Measurements from ENCODE around the gene FBXO38.

Gene FBXO38

GRCh38 chr5:148395031-148395430 is 11.3 kb downstream of the FBXO38 start:
- CTCF ChIA-PET = no interaction called here
- peaks cover 11 to 42% of the 10 kb centered on the region in 2 experiments for H3K36me3 ChIP-seq (ENCODE audit: control insufficient read depth in 2 of 2, insufficient read depth in 1 of 2, low read length in 2 of 2)
- POLR2A ChIA-PET = no interaction called here
- H3K4me3 ChIP-seq (ENCODE audit: low read depth, low read length) = no peak overlapping the region
- H3K27ac ChIP-seq (ENCODE audit: extremely low read depth, low read depth, low read length) = no peak overlapping the region
- no peaks in the 10 kb centered on the region for H3K9me3 ChIP-seq (ENCODE audit: control insufficient read depth, insufficient read depth, low read depth, low read length)
- H3K4me1 ChIP-seq (ENCODE audit: control insufficient read depth, insufficient read depth, low read length) = peaks cover 20% of the 10 kb centered on the region; the same call in 1 of the 2 replicates
- TF ChIP-seq, protein P1, sequence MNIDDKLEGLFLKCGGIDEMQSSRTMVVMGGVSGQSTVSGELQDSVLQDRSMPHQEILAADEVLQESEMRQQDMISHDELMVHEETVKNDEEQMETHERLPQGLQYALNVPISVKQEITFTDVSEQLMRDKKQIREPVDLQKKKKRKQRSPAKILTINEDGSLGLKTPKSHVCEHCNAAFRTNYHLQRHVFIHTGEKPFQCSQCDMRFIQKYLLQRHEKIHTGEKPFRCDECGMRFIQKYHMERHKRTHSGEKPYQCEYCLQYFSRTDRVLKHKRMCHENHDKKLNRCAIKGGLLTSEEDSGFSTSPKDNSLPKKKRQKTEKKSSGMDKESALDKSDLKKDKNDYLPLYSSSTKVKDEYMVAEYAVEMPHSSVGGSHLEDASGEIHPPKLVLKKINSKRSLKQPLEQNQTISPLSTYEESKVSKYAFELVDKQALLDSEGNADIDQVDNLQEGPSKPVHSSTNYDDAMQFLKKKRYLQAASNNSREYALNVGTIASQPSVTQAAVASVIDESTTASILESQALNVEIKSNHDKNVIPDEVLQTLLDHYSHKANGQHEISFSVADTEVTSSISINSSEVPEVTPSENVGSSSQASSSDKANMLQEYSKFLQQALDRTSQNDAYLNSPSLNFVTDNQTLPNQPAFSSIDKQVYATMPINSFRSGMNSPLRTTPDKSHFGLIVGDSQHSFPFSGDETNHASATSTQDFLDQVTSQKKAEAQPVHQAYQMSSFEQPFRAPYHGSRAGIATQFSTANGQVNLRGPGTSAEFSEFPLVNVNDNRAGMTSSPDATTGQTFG (tag by site-specific recombination; IDR thresholded peaks at IDR 0.05; ENCODE audit: borderline replicate concordance) = no peak
- TF ChIP-seq ZNF426 (tag by site-specific recombination; IDR thresholded peaks at IDR 0.05) = no peak
- TF ChIP-seq ZNF26 (tag by site-specific recombination; IDR thresholded peaks at IDR 0.05) = no peak
- TF ChIP-seq ZNF670 (tag by site-specific recombination; IDR thresholded peaks at IDR 0.05; ENCODE audit: low read depth) = no peak
- TF ChIP-seq ZNF585B (tag by site-specific recombination; IDR thresholded peaks at IDR 0.05) = no peak
- TF ChIP-seq, protein P2, sequence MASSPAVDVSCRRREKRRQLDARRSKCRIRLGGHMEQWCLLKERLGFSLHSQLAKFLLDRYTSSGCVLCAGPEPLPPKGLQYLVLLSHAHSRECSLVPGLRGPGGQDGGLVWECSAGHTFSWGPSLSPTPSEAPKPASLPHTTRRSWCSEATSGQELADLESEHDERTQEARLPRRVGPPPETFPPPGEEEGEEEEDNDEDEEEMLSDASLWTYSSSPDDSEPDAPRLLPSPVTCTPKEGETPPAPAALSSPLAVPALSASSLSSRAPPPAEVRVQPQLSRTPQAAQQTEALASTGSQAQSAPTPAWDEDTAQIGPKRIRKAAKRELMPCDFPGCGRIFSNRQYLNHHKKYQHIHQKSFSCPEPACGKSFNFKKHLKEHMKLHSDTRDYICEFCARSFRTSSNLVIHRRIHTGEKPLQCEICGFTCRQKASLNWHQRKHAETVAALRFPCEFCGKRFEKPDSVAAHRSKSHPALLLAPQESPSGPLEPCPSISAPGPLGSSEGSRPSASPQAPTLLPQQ (tag by site-specific recombination; IDR thresholded peaks at IDR 0.05) = no peak
- TF ChIP-seq ZNF169 (tag by site-specific recombination; IDR thresholded peaks at IDR 0.05) = no peak
- no peak for TF ChIP-seq ZNF350 (tag by site-specific recombination; IDR thresholded peaks at IDR 0.05)
- TF ChIP-seq SCRT2 (tag by site-specific recombination; IDR thresholded peaks at IDR 0.05) = no peak
- no peak for TF ChIP-seq SCRT1 (tag by site-specific recombination; IDR thresholded peaks at IDR 0.05; ENCODE audit: borderline replicate concordance)
- no peak for TF ChIP-seq ZNF202 (tag by site-specific recombination; IDR thresholded peaks at IDR 0.05; ENCODE audit: borderline replicate concordance)
- no peak for TF ChIP-seq ZNF48 (tag by site-specific recombination; IDR thresholded peaks at IDR 0.05)
- no peak for TF ChIP-seq TCF7L2 (IDR thresholded peaks at IDR 0.05; ENCODE audit: borderline replicate concordance, low read depth, low read length)
- TF ChIP-seq ZNF768 (tag by site-specific recombination; IDR thresholded peaks at IDR 0.05) = no peak
- no peak for TF ChIP-seq HOXA7 (CRISPR knock-in tag; IDR thresholded peaks at IDR 0.05; ENCODE audit: borderline replicate concordance)
- TF ChIP-seq ZSCAN4 (tag by site-specific recombination; IDR thresholded peaks at IDR 0.05) = no peak
- no peak for TF ChIP-seq GLIS2 (tag by site-specific recombination; IDR thresholded peaks at IDR 0.05)
- no peak for TF ChIP-seq ZNF112 (tag by site-specific recombination; IDR thresholded peaks at IDR 0.05)

- CTCF ChIA-PET = interaction anchor here (0.6 to 1.0 kb wide), 4 partner anchors 83 to 333 kb away, joined by 3 to 4 read pairs (median 4); no protein-coding TSS in a partner anchor
- Histone ChIP-seq H3K4me3 (ENCODE audit: low read depth, low read length) (no peak overlapping the region), H3K4me1 (ENCODE audit: control insufficient read depth, insufficient read depth, low read length) (peaks cover 16% of the 10 kb centered on the region; the same call in 1 of the 2 replicates), H3K9me3 (ENCODE audit: control insufficient read depth, insufficient read depth, low read depth, low read length) (no peaks in the 10 kb centered on the region), H3K36me3 (ENCODE audit: control insufficient read depth in 2 of 2, insufficient read depth in 1 of 2, low read length in 2 of 2) (peaks cover 22 to 71% of the 10 kb centered on the region in 2 experiments), H3K27ac (ENCODE audit: extremely low read depth, low read depth, low read length) (no peak overlapping the region)
- POLR2A ChIA-PET = no interaction called here
- no peak for TF ChIP-seq ZNF624 (tag by site-specific recombination; IDR thresholded peaks at IDR 0.05)
- TF ChIP-seq ZIC2 (tag by site-specific recombination; IDR thresholded peaks at IDR 0.05) = no peak
- no peak for TF ChIP-seq HOXA7 (CRISPR knock-in tag; IDR thresholded peaks at IDR 0.05; ENCODE audit: borderline replicate concordance)
- TF ChIP-seq, protein P3, sequence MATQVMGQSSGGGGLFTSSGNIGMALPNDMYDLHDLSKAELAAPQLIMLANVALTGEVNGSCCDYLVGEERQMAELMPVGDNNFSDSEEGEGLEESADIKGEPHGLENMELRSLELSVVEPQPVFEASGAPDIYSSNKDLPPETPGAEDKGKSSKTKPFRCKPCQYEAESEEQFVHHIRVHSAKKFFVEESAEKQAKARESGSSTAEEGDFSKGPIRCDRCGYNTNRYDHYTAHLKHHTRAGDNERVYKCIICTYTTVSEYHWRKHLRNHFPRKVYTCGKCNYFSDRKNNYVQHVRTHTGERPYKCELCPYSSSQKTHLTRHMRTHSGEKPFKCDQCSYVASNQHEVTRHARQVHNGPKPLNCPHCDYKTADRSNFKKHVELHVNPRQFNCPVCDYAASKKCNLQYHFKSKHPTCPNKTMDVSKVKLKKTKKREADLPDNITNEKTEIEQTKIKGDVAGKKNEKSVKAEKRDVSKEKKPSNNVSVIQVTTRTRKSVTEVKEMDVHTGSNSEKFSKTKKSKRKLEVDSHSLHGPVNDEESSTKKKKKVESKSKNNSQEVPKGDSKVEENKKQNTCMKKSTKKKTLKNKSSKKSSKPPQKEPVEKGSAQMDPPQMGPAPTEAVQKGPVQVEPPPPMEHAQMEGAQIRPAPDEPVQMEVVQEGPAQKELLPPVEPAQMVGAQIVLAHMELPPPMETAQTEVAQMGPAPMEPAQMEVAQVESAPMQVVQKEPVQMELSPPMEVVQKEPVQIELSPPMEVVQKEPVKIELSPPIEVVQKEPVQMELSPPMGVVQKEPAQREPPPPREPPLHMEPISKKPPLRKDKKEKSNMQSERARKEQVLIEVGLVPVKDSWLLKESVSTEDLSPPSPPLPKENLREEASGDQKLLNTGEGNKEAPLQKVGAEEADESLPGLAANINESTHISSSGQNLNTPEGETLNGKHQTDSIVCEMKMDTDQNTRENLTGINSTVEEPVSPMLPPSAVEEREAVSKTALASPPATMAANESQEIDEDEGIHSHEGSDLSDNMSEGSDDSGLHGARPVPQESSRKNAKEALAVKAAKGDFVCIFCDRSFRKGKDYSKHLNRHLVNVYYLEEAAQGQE (tag by site-specific recombination; IDR thresholded peaks at IDR 0.05) = no peak
- no peak for TF ChIP-seq ZNF2 (tag by site-specific recombination; IDR thresholded peaks at IDR 0.05)
These were observed 14.3 kb downstream of the FBXO38 start for GRCh38 chr5:148397968-148398595.
